ENCODE measurements around the gene RGL4.

RGL4 gene

DNA sequence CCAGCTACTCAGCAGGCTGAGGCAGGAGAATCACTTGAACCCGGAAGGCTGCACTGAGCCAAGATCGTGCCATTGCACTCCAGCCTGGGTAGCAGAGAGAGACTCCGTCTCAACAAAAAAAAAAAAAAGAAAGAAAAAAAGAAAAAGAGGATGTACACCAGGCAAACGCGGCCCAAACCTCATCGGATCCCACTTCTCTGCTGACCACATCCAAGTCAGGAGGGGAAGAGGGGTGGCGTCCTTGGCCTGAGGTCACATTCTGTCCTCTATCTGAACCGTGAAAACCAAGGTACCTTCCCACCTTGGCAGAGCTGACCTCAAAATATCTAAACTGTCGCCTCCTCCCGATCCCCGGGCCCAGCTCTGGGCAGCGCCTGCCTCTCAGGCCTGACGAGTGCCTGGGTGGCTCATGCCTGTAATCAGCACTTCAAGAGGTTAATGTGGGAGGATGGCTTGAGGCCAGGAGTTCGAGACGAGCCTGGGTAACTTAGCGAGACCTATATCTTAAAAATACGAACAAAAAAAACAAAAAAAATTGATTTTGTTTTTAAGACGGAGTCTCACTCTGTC, 25.1 kb downstream of the RGL4 start:
- peak overlapping the region; percentile 20 for H3K4me3 ChIP-seq (ENCODE audit: low read depth, low read length)
- POLR2A ChIA-PET: no interaction called here

DNA sequence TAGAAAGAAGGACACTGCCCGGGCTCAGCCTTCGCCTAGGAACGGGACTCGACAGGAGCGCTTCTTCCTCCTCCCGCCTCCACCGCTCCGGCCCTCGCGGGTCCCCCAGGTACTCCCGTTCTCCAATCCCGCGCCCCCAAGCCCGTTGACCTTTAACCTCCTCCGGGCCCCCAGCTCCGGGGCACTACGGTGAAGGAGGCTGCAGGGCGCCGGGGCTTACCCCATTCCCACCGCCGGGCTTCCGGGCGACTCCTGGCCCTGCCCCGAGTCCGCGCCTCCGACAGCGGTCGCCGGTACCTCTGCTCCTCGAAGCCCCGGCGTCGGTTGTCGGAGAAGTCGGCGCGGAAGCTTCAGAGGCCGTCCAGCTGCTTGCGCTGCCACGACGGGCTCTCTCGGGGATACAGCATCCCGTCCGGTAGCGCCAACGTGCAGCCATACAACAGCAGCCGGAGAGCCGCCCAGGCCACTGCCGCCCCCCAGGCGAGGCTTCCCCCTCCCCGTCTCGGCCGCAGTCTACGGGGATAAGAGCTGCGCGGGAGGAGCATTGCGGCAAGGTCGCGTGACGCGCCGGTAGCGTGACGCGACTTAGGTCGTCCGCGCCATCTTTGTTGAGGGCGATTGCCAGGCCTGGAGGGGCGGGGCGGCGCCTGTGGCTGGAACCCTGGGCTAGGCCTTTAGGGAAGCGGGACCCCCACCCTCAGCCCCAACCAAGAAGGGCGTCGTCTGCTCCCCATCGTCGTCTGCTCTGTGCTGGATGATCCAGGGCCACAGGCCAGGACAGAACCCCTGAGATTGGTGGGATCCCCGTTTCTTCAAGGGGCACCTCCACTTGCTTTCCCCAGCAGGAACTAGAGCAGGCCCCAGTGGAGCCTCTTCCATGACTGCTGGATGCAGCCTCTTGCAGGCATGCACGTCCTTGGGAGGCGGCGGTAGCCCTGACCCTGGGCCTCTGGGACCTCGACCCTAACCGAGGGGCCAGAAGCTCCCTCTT, 26.3 kb downstream of the RGL4 start:
- TF ChIP-seq, protein P1, sequence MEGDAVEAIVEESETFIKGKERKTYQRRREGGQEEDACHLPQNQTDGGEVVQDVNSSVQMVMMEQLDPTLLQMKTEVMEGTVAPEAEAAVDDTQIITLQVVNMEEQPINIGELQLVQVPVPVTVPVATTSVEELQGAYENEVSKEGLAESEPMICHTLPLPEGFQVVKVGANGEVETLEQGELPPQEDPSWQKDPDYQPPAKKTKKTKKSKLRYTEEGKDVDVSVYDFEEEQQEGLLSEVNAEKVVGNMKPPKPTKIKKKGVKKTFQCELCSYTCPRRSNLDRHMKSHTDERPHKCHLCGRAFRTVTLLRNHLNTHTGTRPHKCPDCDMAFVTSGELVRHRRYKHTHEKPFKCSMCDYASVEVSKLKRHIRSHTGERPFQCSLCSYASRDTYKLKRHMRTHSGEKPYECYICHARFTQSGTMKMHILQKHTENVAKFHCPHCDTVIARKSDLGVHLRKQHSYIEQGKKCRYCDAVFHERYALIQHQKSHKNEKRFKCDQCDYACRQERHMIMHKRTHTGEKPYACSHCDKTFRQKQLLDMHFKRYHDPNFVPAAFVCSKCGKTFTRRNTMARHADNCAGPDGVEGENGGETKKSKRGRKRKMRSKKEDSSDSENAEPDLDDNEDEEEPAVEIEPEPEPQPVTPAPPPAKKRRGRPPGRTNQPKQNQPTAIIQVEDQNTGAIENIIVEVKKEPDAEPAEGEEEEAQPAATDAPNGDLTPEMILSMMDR (IDR thresholded peaks at IDR 0.05; ENCODE audit: insufficient read depth, low read length, missing control alignments): no peak
- ChIA-PET POLR2A (interaction anchor here (0.9 to 1.2 kb wide), 3 partner anchors 10 to 140 kb away, joined by 3 to 4 read pairs (median 4); partner anchors contain the start of gene SLC2A11), CTCF (interaction anchor here (1.2 to 1.6 kb wide), 4 partner anchors 15 to 132 kb away, joined by 3 to 5 read pairs (median 4); no protein-coding TSS in a partner anchor)
- DNase-seq (ENCODE audit: low read depth, low spot score): peak; percentile 29
- peak overlapping the region; percentile 91 for H3K4me3 ChIP-seq (ENCODE audit: low read depth, low read length)

More for the DNA sequence above, 25.1 kb downstream of the RGL4 start:
- CTCF ChIA-PET: interaction anchor here (1.2 to 1.6 kb wide), 2 partner anchors 16 to 134 kb away, joined by 4 to 5 read pairs; no protein-coding TSS in a partner anchor
- TF ChIP-seq, protein P1 (IDR thresholded peaks at IDR 0.05; ENCODE audit: insufficient read depth, low read length, missing control alignments): no peak
- no peak for DNase-seq (ENCODE audit: low read depth, low spot score)

DNA sequence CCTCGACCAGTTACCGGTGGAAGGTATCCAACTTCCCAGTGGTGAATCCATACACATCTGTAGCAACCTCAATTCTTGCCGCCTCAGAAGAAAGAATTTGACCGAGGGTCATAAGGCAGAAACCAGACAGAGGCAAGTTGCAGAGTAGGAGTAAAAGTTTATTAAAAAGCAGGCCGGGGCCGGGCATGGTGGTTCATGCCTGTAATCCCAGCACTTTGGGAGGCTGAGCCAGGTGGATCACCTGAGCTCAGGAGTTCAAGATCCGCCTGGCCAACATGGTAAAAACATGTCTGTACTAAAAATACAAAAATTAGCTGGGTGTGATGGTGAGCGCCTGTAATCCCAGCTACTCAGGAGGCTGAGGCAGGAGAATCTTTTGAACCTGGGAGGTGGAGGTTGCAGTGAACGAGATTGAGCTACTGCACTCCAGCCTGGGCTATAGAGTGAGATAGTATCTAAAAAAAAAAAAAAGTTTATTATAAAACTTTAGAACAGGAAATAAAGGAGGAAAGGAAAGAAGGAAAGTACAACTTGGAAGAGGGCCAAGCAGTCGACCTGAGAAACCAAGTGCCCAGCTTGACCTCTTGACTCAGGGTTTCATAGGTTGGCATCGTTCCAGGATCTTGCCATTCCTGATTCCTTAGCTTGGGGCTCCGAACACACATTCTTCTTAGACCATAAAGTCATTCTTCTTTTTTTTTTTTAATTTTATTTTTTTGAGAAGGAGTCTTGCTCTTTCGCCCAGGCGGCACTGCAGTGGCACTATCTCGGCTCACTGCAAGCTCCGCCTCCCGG, 27.8 kb downstream of the RGL4 start:
- TF ChIP-seq, protein P1 (IDR thresholded peaks at IDR 0.05; ENCODE audit: insufficient read depth, low read length, missing control alignments): no peak
- CTCF ChIA-PET: interaction anchor here (1.2 kb wide), 1 partner anchor 29 kb away, joined by 3 read pairs; no protein-coding TSS in a partner anchor
- DNase-seq (ENCODE audit: low read depth, low spot score): no peak
- POLR2A ChIA-PET: no interaction called here
- no peak overlapping the region for H3K4me3 ChIP-seq (ENCODE audit: low read depth, low read length)

DNA sequence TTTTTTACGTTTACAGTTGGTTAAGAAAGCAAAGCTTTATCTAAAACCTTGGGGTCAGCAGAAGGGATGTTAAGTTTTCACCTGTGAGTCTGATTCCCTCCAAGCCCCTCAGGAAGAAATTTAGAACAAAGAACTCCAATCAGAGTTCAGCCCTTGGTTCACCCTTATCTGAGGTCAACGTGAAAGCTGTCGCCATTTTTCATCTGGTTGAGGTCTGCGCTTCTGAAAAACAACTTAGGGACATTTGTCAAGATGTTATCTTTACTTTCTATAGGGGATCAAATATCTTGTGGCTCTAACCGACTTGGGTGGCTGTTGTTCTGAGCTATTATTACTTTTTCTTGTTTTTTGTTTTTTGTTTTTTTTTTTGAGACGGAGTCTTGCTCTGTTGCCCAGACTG, 30.0 kb downstream of the RGL4 start:
- no peak overlapping the region for H3K4me3 ChIP-seq (ENCODE audit: low read depth, low read length)
- DNase-seq (ENCODE audit: low read depth, low spot score): no peak
- ChIA-PET CTCF (no interaction called here), POLR2A (no interaction called here)
- TF ChIP-seq, protein P1 (IDR thresholded peaks at IDR 0.05; ENCODE audit: insufficient read depth, low read length, missing control alignments): no peak

DNA sequence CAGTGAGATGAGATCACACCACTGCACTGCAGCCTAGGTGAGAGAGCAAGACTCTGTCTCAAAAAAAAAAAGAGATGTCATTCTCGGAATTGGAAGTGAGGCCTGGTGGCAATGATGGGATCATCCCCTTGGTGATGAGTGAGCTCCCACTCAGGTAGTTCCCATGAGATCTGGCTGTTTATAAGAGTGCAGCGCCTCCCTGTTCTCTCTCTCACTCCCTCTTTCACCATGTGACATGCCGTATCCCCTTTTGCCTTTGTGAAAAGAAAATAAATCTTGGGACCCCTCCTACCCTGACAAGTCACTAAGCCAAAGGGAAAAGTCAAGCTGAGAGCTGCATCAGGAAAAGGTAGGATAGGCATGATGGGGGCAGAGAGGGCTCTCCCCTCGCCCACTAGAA, 31.3 kb downstream of the RGL4 start:
- TF ChIP-seq, protein P1 (IDR thresholded peaks at IDR 0.05; ENCODE audit: insufficient read depth, low read length, missing control alignments): no peak
- POLR2A ChIA-PET: no interaction called here
- CTCF ChIA-PET: interaction anchor here (0.6 kb wide), 1 partner anchor 9 kb away, joined by 3 read pairs; no protein-coding TSS in a partner anchor

More for the DNA sequence above, 31.3 kb downstream of the RGL4 start:
- DNase-seq (ENCODE audit: low read depth, low spot score): no peak
- H3K4me3 ChIP-seq (ENCODE audit: low read depth, low read length): no peak overlapping the region

Data from AG04449 (cell line).